Lower lobe of right lung (tissue), 2 donors: ENCODE measurements around the gene TOR1A. TPM values are rescaled to one million over a fixed set of nuclear protein-coding genes. Genes with fewer than 3 reads are reported as not detected.

Source experiments
- ATAC-seq, 2 donors: fragments of 200-7000 bp; cut with Tn5 transposase; one replicate each; pipeline ENCODE4 v1.9.1; 2020 to 2022; ENCODE audit warnings: mild to moderate bottlenecking in 2 of 2, moderate library complexity in 2 of 2
- DNase-seq: peaks from one replicate; pipeline ENCODE4 v3.0.0-alpha.2; 2020
- H3K27ac ChIP-seq: fragments of 200-600 bp; one replicate; pipeline ENCODE4 v1.8.0; 2022
- H3K27me3 ChIP-seq: fragments of 200-600 bp; one replicate; pipeline ENCODE4 v1.8.0; 2022; ENCODE audit warnings: low read depth
- H3K36me3 ChIP-seq: fragments of 200-600 bp; one replicate; pipeline ENCODE4 v1.8.0; 2022; ENCODE audit warnings: mild to moderate bottlenecking
- H3K4me1 ChIP-seq: fragments of 200-600 bp; one replicate; pipeline ENCODE4 v1.8.0; 2022
- H3K4me3 ChIP-seq: fragments of 200-600 bp; one replicate; pipeline ENCODE4 v1.8.0; 2022; ENCODE audit warnings: mild to moderate bottlenecking
- H3K9me3 ChIP-seq: fragments of 200-600 bp; one replicate; pipeline ENCODE4 v1.8.0; 2022
- CTCF ChIP-seq: fragments of 200-600 bp; IDR thresholded peaks from one replicate; pipeline ENCODE4 v1.8.0; 2022; ENCODE audit warnings: antibody characterized with exemption, mild to moderate bottlenecking
- intact Hi-C: fragments of 100-400 bp; cut with DNase I; formaldehyde crosslinking; loops from one replicate; pipeline ENCODE4 v1.11.0; 2022
- total RNA-seq: library from RNA; stranded (reverse); fragmentation: NEBNext Ultra II Directional; extraction: Animal tissue kit (Norgen Biotek cat#: 25700); gene quantifications from one replicate; pipeline ENCODE4 v1.2.1, GENCODE V29; 2021
- donor health status: DM: no; HTN: yes; CAD: no; lungs with severe emphysema.

TOR1A gene
- total RNA-seq, 1 donor from 2014 or later = 34.6 TPM

- no peaks in the 10 kb centered on the region for H3K27me3 ChIP-seq
- DNase-seq (no peak), ATAC-seq (peak in 1 of 2 donors; percentile 4)
- peak overlapping the region; percentile 18 for H3K27ac ChIP-seq
- no peaks in the 10 kb centered on the region for H3K4me1 ChIP-seq
- H3K9me3 ChIP-seq = no peaks in the 10 kb centered on the region
- no peak for TF ChIP-seq CTCF
- intact Hi-C loops = no loop called here
- no peak overlapping the region for H3K4me3 ChIP-seq
- peaks cover 32% of the 10 kb centered on the region for H3K36me3 ChIP-seq
Measured at GRCh38 chr9:129868023-129868871, 44.3 kb upstream of the TOR1A start.

GRCh38 chr9:129867136-129868022, 43.4 kb upstream of the TOR1A start:
- Histone ChIP-seq H3K27me3 (no peaks in the 10 kb centered on the region), H3K9me3 (no peaks in the 10 kb centered on the region), H3K4me1 (no peaks in the 10 kb centered on the region), H3K27ac (no peak overlapping the region), H3K4me3 (no peak overlapping the region), H3K36me3 (peaks cover 40% of the 10 kb centered on the region)
- no peak for ATAC-seq
- no peak for TF ChIP-seq CTCF
- DNase-seq = no peak
- intact Hi-C loops = no loop called here

- ATAC-seq (peak in 1 of 2 donors; percentile 11), DNase-seq (no peak)
- no peak overlapping the region for H3K27ac ChIP-seq
- H3K4me3 ChIP-seq = no peak overlapping the region
- no peaks in the 10 kb centered on the region for H3K4me1 ChIP-seq
- intact Hi-C loops = no loop called here
- no peak for TF ChIP-seq CTCF
- peaks cover 48% of the 10 kb centered on the region for H3K36me3 ChIP-seq
- H3K27me3 ChIP-seq = no peaks in the 10 kb centered on the region
- no peaks in the 10 kb centered on the region for H3K9me3 ChIP-seq
Measured at GRCh38 chr9:129866394-129867135, 42.6 kb upstream of the TOR1A start.

- DNase-seq (no peak), ATAC-seq (no peak)
- no peak overlapping the region for H3K4me3 ChIP-seq
- H3K4me1 ChIP-seq = no peaks in the 10 kb centered on the region
- TF ChIP-seq CTCF = no peak
- H3K27ac ChIP-seq = no peak overlapping the region
- no peaks in the 10 kb centered on the region for H3K9me3 ChIP-seq
- peaks cover 56% of the 10 kb centered on the region for H3K36me3 ChIP-seq
- intact Hi-C loops = no loop called here
- H3K27me3 ChIP-seq = no peaks in the 10 kb centered on the region
Measured at GRCh38 chr9:129865668-129866320, 41.9 kb upstream of the TOR1A start.
